GOT3 (cell line): ENCODE results near the gene COBL.
A peak's percentile ranks its signal among the peaks of the same experiment; 100 is the strongest.

ENCODE experiments used
- DNase-seq: peaks from one replicate; lab custom pipeline; 2025; ENCODE audit warnings: mixed read lengths; lab: John Stamatoyannopoulos, UW

Gene COBL

DNA sequence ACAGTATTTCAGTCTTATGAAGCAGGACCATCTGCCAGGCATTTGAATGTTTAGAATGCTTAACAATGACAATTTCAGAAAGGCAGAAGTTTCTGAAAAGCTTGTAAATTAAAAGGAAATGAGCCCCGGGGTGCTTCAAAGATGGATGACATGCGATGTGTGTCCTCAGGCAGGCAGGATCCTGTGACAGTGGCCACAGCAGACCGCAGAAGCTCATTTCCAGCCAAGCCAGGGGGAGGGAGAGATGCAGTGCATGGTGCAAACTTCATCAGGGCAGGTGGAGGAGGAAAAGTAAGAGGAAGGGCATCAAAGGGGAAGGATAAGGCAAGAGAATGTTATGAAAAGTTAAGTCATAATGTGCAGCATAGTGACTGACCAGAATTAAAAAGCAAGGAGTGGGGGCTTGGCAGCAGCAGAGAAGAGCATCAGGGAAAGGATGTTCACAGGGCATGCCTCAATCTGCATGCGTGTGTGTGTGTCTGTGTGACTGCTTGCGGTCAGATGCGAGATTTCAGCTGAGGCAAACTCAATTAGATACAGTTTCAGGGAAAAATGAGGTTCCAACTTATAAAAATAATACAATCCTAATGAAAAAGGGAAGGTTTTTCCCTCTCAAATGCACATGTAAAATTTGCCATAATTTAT, 173.7 kb downstream of the COBL start:
- DNase-seq, result no peak

- no peak for DNase-seq
Observed at GRCh38 chr7:51141451-51142003, 175.1 kb downstream of the COBL start.

- DNase-seq, result no peak
Observed at GRCh38 chr7:51140199-51141164, 176.1 kb downstream of the COBL start.

GRCh38 chr7:51139796-51140195, 176.8 kb downstream of the COBL start:
- DNase-seq, result no peak

DNA sequence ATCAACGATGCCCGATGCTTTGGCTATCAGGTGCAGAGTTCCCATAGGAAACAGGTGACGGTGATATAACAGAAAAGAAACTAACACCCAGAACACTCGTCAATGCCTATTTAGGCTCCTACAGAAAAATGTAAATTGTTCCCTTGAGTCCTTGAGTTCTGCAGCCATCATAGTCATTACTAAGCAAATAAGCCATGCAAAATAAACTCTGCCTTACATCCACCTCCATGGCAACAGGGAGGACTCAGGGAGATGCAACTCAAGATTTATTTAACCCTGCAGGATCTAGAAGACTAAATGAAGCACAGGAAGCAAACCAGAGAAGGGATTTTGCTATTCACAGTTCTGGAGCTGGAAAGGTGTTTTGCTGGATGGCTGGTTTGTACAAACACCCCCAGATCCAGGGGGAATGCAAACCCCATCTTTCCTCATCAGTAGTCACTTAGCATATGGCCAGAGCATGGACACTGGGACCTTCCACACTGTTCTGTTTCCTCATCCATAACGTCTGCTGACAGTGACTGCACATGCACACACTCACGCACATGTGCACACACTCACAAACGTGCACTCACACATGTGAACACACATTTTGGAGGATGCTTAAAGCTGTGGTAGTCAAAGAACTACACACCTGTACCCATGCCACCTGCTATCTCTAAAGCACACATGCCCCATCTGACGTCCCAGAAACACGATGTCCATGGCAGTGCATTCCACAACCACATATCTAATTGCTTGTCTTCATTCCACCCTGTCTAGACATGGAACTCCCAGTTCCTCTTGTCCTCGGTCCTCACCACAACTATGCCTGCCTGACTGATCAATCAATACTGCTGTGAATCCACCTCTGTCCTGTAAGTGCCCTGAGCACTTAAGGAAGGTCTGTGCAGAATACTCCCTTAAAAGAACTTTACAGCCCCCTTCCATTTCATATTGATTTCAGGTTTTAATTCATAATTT, 178.2 kb downstream of the COBL start:
- DNase-seq, result no peak

- no peak for DNase-seq
Observed at GRCh38 chr7:51135576-51135975, 181.0 kb downstream of the COBL start.

GRCh38 chr7:51134013-51134441, 182.6 kb downstream of the COBL start:
- no peak for DNase-seq

DNA sequence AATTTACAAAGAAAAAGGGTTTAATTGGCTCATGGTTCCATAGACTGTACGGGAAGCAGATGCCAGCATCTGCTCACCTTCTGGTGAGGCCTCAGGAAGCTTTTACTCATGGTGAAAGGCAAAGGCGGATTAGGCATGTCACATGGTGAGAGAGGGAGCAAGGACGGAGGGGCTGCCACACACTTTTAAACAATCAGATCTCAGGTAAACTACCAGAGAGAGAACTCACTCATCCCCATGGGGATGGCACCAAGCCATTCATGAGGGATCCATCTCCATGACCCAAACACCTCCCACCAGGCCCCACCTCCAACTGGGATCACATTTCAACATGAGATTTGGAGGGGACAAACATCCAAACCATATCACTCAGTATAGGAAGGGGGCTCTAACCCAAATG, 183.9 kb downstream of the COBL start:
- DNase-seq, result no peak

DNA sequence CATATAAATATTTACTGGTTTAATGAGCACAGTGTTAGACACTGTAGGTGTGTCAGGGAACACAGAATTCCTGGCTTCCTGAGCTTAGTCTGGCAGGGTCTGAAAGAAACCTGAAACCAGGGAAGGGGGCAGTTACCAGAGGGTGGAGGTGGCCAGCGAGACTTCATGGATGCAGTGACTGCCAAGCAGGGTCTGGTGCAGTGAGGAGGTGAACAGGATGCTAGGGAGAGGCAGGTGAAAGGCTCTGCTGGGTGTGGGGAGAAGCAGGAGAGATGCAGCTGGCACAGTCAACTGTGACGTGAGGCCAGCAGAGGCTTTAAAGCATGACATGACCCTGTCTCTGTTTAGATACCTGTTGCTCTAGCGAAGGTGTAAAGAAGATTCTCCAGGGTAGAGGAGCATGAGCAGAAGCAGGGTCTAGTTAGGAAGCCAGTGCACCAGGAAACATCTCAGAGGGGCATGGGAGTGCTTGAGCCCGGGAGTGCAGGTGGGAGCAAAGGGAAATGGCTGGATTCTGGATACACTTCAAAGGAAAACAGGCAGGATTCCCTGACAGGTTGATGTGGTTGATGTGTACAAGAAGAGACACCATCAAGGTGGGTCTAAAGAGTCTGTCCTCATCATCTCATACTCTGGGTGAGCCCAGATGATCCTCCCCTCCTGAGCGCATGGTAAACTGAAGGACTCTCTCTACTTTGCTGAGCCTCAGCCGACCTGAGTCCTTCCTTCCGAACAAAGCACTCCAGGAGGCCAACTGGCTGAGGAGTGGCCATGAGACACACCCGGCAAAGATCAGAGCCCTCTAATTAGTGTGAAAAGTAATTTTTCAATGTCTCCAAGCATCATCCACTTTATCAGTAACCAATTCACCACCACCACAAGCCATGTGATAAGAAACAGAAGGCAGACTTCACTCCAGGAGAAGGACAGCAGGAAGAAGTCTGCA, 186.8 kb downstream of the COBL start:
- no peak for DNase-seq

- DNase-seq, result no peak
Observed at GRCh38 chr7:51128545-51129435, 187.8 kb downstream of the COBL start.

- DNase-seq, result no peak
Observed at GRCh38 chr7:51127618-51127904, 189.0 kb downstream of the COBL start.

- DNase-seq, result no peak
Observed at GRCh38 chr7:51126813-51127617, 189.6 kb downstream of the COBL start.

GRCh38 chr7:51126324-51126723, 190.3 kb downstream of the COBL start:
- no peak for DNase-seq

GRCh38 chr7:51124321-51124720, 192.3 kb downstream of the COBL start:
- no peak for DNase-seq

DNA sequence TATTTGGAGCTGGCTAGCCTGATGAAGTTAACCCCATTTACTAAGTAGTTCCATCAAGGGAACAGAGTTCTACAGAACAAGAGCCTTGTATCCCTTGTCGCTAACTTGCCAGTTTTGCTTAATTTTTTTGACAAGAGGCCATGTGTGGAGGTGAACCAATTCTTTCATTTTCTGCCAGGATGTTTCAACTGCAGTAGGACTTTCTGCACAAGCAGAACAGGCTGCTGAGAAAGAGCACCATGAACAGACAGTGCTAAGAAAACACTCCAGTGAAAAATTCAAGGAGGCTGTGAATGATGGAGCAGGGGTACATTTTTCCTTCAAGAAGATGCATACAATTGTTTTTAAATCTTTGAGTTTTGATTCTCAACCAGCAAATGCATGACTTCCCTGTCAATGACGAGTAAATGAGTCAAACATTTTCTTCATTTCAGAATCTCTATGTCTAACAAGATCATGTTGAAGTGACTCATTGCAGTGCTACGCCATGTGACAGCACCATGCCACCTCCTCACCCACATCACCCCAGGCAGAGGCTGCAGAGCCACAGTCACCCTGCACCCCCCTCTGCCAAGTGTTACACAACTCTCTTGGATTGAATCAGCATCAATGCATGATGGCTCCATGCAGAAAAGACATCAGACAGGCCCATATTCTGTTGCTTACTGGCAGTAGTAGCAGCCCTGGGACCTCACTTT, 193.1 kb downstream of the COBL start:
- peak; percentile 80 for DNase-seq

GRCh38 chr7:51121931-51122425, 194.6 kb downstream of the COBL start:
- DNase-seq, result no peak

GRCh38 chr7:51121036-51121790, 195.4 kb downstream of the COBL start:
- DNase-seq, result no peak
